Body of pancreas (tissue), 4 donors: ENCODE results near the gene ST6GAL1. TPM values are rescaled to one million over a fixed set of nuclear protein-coding genes. Genes with fewer than 3 reads are reported as not detected.
"Not testable (repeated sequence)": the region's sequence is repeated elsewhere in the genome, so short reads cannot be mapped to it uniquely, and the experiment has no call there.

Source experiments
- ATAC-seq: fragments of 150-250 bp; one replicate; pipeline ENCODE4 v1.9.1; 2016
- DNase-seq, 4 donors: peaks; one replicate each; pipeline ENCODE4 v3.0.0-alpha.2; 2019
- H3K27ac ChIP-seq, 4 donors: fragments of 200-600 bp; sonication (generic); 1 replicate in 3 of 4; 2 replicates in 1 of 4; pipeline versions ENCODE4 v1.5.1 to v1.6.1; 2016 to 2019; ENCODE audit warnings: mild to moderate bottlenecking in 1 of 4, mixed read lengths in 1 of 4, moderate library complexity in 1 of 4
- H3K27me3 ChIP-seq, 2 donors: fragments of 200-600 bp; sonication (generic); one replicate each; pipeline ENCODE4 v1.6.0; 2016; ENCODE audit warnings: mild to moderate bottlenecking in 1 of 2
- H3K36me3 ChIP-seq, 2 donors: fragments of 200-600 bp; sonication (generic); replicated peaks in 1 of 2; 2 replicates each; pipeline ENCODE4 v1.5.1; 2016; ENCODE audit warnings: low read depth in 2 of 2; ENCODE audit not compliant: insufficient read depth in 1 of 2
- H3K4me1 ChIP-seq: fragments of 200-600 bp; sonication (generic); one replicate; pipeline ENCODE4 v1.6.0; 2016
- H3K4me3 ChIP-seq, 2 donors: fragments of 200-600 bp; sonication (generic); 1 replicate in 1 of 2; 2 replicates in 1 of 2; pipeline ENCODE4 v1.5.1; 2016 to 2019
- H3K9me3 ChIP-seq, 3 donors: fragments of 200-600 bp; sonication (generic); 1 replicate in 2 of 3; 2 replicates in 1 of 3; pipeline ENCODE4 v1.5.1; 2016
- POLR2A ChIP-seq, 3 donors: fragments of 450-650 bp; IDR thresholded peaks; one replicate each; pipeline ENCODE4 v1.6.1; 2016; ENCODE audit warnings: antibody characterized with exemption in 3 of 3, mild to moderate bottlenecking in 2 of 3
- WGBS, 2 donors: methylation state at CpG; one replicate each; pipeline ENCODE4 v1.1.5; 2017; 5-methylcytosine and 5-hydroxymethylcytosine counted together
- intact Hi-C: fragments of 100-400 bp; cut with DNase I; formaldehyde crosslinking; loops from one replicate; pipeline ENCODE4 v1.15.1; 2023
- total RNA-seq, 2 donors: library from RNA; depleted of rRNA; stranded (reverse); fragments of >200 nt; gene quantifications; one replicate each; pipeline ENCODE4 v1.1.0, GENCODE V29; 2016
- TF ChIP-seq, protein P1 (sequence below), 7 experiments: fragments of 450-650 bp in 4 of 7; fragments of 200-600 bp in 3 of 7; sonication (generic) in 3 of 7; IDR thresholded peaks; one replicate each; pipeline ENCODE4 v1.5.1; 2016 to 2019; ENCODE audit warnings: antibody characterized with exemption in 7 of 7

ST6GAL1 gene
- total RNA-seq, 2 donors from 2014 or later = 10.2 to 12.2 TPM

GRCh38 chr3:186886202-186886981 is 43.9 kb upstream of the ST6GAL1 start:
- no peak for ATAC-seq
- WGBS, 2 donors = 50 to 59% methylated on average over 5 of the region's 5 CpGs
- no peak for TF ChIP-seq POLR2A (IDR thresholded peaks at IDR 0.05)
- TF ChIP-seq, protein P1, sequence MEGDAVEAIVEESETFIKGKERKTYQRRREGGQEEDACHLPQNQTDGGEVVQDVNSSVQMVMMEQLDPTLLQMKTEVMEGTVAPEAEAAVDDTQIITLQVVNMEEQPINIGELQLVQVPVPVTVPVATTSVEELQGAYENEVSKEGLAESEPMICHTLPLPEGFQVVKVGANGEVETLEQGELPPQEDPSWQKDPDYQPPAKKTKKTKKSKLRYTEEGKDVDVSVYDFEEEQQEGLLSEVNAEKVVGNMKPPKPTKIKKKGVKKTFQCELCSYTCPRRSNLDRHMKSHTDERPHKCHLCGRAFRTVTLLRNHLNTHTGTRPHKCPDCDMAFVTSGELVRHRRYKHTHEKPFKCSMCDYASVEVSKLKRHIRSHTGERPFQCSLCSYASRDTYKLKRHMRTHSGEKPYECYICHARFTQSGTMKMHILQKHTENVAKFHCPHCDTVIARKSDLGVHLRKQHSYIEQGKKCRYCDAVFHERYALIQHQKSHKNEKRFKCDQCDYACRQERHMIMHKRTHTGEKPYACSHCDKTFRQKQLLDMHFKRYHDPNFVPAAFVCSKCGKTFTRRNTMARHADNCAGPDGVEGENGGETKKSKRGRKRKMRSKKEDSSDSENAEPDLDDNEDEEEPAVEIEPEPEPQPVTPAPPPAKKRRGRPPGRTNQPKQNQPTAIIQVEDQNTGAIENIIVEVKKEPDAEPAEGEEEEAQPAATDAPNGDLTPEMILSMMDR (IDR thresholded peaks at IDR 0.05) = no peak
- DNase-seq = no peak
- Histone ChIP-seq H3K4me3 (no peak overlapping the region), H3K36me3 (no peaks in the 10 kb centered on the region), H3K27me3 (no peaks in the 10 kb centered on the region), H3K27ac (no peak overlapping the region), H3K9me3 (no peaks in the 10 kb centered on the region), H3K4me1 (no peaks in the 10 kb centered on the region)
- intact Hi-C loops = no loop called here

DNA sequence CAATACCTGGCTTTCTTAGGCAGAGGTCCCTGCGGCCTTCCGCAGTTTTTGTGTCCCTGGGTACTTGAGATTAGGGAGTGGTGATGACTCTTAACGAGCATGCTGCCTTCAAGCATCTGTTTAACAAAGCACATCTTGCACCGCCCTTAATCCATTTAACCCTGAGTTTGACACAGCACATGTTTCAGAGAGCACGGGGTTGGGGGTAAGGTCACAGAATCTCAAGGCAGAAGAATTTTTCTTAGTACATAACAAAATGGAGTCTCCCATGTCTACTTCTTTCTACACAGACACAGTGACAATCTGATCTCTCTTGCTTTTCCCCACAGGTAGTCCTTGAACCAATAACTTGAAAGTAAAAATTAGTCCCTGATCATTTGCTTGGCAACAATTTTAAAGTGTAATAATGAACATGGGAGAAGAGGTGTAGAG is 42.8 kb upstream of the ST6GAL1 start:
- H3K9me3 ChIP-seq, H3K4me3 ChIP-seq, H3K27ac ChIP-seq, intact Hi-C loops, H3K27me3 ChIP-seq, H3K36me3 ChIP-seq, H3K4me1 ChIP-seq, DNase-seq, ATAC-seq: not testable (repeated sequence)
- WGBS, 2 donors = 58% methylated on average over 2 of the region's 5 CpGs; no CpG with 5 or more reads in 1 of the 2 donors

- Histone ChIP-seq H3K27ac (no peak overlapping the region), H3K4me1 (no peaks in the 10 kb centered on the region), H3K4me3 (no peak overlapping the region), H3K9me3 (no peaks in the 10 kb centered on the region), H3K27me3 (no peaks in the 10 kb centered on the region), H3K36me3 (no peaks in the 10 kb centered on the region)
- TF ChIP-seq POLR2A (IDR thresholded peaks at IDR 0.05) = no peak
- TF ChIP-seq, protein P1 (IDR thresholded peaks at IDR 0.05) = no peak
- 25 to 37% methylated on average over 6 of the region's 6 CpGs for WGBS, 2 donors
- DNase-seq (no peak), ATAC-seq (no peak)
- intact Hi-C loops = no loop called here
Observed at GRCh38 chr3:186888569-186888968, 41.8 kb upstream of the ST6GAL1 start.

GRCh38 chr3:186889698-186890097 is 40.6 kb upstream of the ST6GAL1 start:
- H3K27me3 ChIP-seq, ATAC-seq, H3K4me1 ChIP-seq, H3K27ac ChIP-seq, intact Hi-C loops, H3K9me3 ChIP-seq, H3K36me3 ChIP-seq, H3K4me3 ChIP-seq, DNase-seq: not testable (repeated sequence)
- WGBS, 2 donors = 75 to 90% methylated on average over 4 of the region's 4 CpGs

DNA sequence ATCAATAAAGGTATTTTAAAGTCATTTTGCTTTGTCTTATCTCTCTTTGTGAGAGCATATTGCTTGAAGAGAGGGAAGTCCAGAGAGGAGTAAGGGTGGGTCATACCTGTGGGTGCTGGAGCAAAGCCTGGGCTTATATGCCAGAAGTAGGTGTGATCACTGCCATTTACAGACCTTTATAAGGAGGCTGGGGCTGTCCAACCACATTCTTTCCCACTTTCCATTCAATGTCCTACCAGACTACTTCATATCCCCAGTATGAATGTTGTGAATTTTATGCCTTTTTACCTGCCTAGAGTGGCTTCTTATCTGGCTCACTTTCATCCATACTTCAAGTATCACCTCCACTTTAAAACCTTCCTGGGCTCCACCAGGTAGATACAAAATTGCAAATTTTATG is 39.4 kb upstream of the ST6GAL1 start:
- no peaks in the 10 kb centered on the region for H3K36me3 ChIP-seq
- no peaks in the 10 kb centered on the region for H3K9me3 ChIP-seq
- no peaks in the 10 kb centered on the region for H3K27me3 ChIP-seq
- H3K4me3 ChIP-seq = no peak overlapping the region
- DNase-seq (no peak), ATAC-seq (no peak)
- H3K27ac ChIP-seq = no peak overlapping the region
- TF ChIP-seq, protein P1 (IDR thresholded peaks at IDR 0.05) = no peak
- TF ChIP-seq POLR2A (IDR thresholded peaks at IDR 0.05) = no peak
- intact Hi-C loops = no loop called here
- H3K4me1 ChIP-seq = no peaks in the 10 kb centered on the region

- H3K27ac ChIP-seq, intact Hi-C loops, ATAC-seq, H3K27me3 ChIP-seq, H3K4me1 ChIP-seq, H3K36me3 ChIP-seq, DNase-seq, H3K4me3 ChIP-seq, H3K9me3 ChIP-seq: not testable (repeated sequence)
- no CpG with 5 or more reads among the region's 2 CpGs for WGBS, 2 donors
Observed at GRCh38 chr3:186893071-186893470, 37.3 kb upstream of the ST6GAL1 start.
